OCI-LY1 (cell line): ENCODE measurements around the gene RNF8.

Experiments used
- EZH2 ChIP-seq: fragments of 200-600 bp; sonication (generic), shearing (Covaris generic); IDR thresholded peaks from 2 replicates; pipeline ENCODE4 v1.8.0; 2017; ENCODE audit warnings: borderline replicate concordance, mixed run types, mild to moderate bottlenecking, antibody characterized with exemption, low read length, moderate library complexity, mixed read lengths
- TF ChIP-seq, protein P1 (sequence below): fragments of 200-600 bp; sonication (generic), shearing (Covaris generic); IDR thresholded peaks from 2 replicates; pipeline ENCODE4 v1.5.1; 2017; ENCODE audit warnings: mild to moderate bottlenecking, antibody characterized with exemption, low read length, moderate library complexity, mixed read lengths

DNA sequence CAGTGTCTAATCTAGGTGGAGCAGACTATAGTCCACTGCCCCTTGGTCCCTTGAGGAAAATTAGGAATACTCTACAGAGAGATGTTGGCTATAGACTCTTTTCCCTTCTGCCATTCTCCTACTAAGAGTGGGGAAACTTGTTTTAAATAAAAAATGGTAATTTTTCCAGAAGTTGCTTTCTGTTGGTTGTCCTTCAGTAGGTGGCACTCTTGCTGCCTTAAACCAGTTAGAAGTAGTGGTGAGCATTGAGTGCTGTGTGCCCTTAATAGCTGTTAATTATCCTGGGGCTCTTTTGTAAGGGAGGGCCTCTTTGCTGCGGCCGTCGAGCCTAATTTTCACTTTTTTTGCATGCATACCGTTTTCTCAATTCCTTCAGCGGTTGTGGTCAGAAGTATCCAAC lies 82.0 kb downstream of the RNF8 start:
- TF ChIP-seq, protein P1, sequence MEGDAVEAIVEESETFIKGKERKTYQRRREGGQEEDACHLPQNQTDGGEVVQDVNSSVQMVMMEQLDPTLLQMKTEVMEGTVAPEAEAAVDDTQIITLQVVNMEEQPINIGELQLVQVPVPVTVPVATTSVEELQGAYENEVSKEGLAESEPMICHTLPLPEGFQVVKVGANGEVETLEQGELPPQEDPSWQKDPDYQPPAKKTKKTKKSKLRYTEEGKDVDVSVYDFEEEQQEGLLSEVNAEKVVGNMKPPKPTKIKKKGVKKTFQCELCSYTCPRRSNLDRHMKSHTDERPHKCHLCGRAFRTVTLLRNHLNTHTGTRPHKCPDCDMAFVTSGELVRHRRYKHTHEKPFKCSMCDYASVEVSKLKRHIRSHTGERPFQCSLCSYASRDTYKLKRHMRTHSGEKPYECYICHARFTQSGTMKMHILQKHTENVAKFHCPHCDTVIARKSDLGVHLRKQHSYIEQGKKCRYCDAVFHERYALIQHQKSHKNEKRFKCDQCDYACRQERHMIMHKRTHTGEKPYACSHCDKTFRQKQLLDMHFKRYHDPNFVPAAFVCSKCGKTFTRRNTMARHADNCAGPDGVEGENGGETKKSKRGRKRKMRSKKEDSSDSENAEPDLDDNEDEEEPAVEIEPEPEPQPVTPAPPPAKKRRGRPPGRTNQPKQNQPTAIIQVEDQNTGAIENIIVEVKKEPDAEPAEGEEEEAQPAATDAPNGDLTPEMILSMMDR, result peak; percentile 39; the same call in 1 of the 2 replicates
- no peak for TF ChIP-seq EZH2
